HepG2 (cell line): ENCODE measurements around the gene TUT1. TPM values are rescaled to one million over a fixed set of nuclear protein-coding genes. Genes with fewer than 3 reads are reported as not detected.
A peak's percentile ranks its signal among the peaks of the same experiment; 100 is the strongest.

Experiments used
- ATF7-NPFF ChIP-seq: sonication (generic); formaldehyde crosslinking; IDR thresholded peaks from 2 replicates; pipeline ENCODE4 v1.8.1; 2023; ENCODE audit warnings: mild to moderate bottlenecking, low read depth, missing genetic modification reagents, moderate library complexity
- CCDC6 ChIP-seq: sonication (generic); formaldehyde crosslinking; IDR thresholded peaks from 2 replicates; pipeline ENCODE4 v1.8.1; 2022; ENCODE audit warnings: mild to moderate bottlenecking, missing genetic modification reagents, moderate library complexity
- DMAP1 ChIP-seq: IDR thresholded peaks from 2 replicates; pipeline ENCODE4 v1.6.1; 2016
- FIP1L1 ChIP-seq: fragments of 200-400 bp; formaldehyde crosslinking; IDR thresholded peaks from 2 replicates; pipeline ENCODE4 v1.6.1; 2018; ENCODE audit warnings: low read depth, mild to moderate bottlenecking, low read length, moderate library complexity, borderline replicate concordance; ENCODE audit not compliant: insufficient read depth
- IRF2 ChIP-seq: IDR thresholded peaks from 2 replicates; pipeline ENCODE4 v1.6.1; 2018; ENCODE audit warnings: missing genetic modification reagents, missing compliant biosample characterization
- IRX3 ChIP-seq: sonication (generic); formaldehyde crosslinking; IDR thresholded peaks from 2 replicates; pipeline ENCODE4 v1.8.1; 2023; ENCODE audit warnings: mild to moderate bottlenecking, low read depth, missing genetic modification reagents, borderline replicate concordance
- MLLT10 ChIP-seq: sonication (generic); formaldehyde crosslinking; IDR thresholded peaks from 2 replicates; pipeline ENCODE4 v1.4.0; 2020; ENCODE audit warnings: missing genetic modification reagents
- MTF2 ChIP-seq: sonication (generic); formaldehyde crosslinking; IDR thresholded peaks from 2 replicates; pipeline ENCODE4 v1.5.0; 2020; ENCODE audit warnings: missing genetic modification reagents, borderline replicate concordance
- NFYB ChIP-seq: sonication (generic); formaldehyde crosslinking; IDR thresholded peaks from 2 replicates; pipeline ENCODE4 v1.4.0; 2020; ENCODE audit warnings: missing genetic modification reagents
- PAF1 ChIP-seq: IDR thresholded peaks from 2 replicates; pipeline ENCODE4 v1.6.1; 2016; ENCODE audit warnings: missing genetic modification reagents, missing compliant biosample characterization
- PITX1 ChIP-seq: sonication (generic); formaldehyde crosslinking; IDR thresholded peaks from 2 replicates; pipeline ENCODE4 v1.5.1; 2020; ENCODE audit warnings: mild to moderate bottlenecking, missing genetic modification reagents
- SALL2 ChIP-seq: sonication (generic); formaldehyde crosslinking; IDR thresholded peaks from 2 replicates; pipeline ENCODE4 v1.8.1; 2023; ENCODE audit warnings: mild to moderate bottlenecking, missing genetic modification reagents, inconsistent platforms
- SAP130 ChIP-seq: IDR thresholded peaks from 2 replicates; pipeline ENCODE4 v1.6.1; 2016; ENCODE audit warnings: low read depth
- SP1 ChIP-seq, 2 experiments: fragments of 450-650 bp in 1 of 2; sonication (generic) in 1 of 2; formaldehyde crosslinking in 1 of 2; IDR thresholded peaks; 2 replicates each; pipeline versions ENCODE4 v1.4.0 to v1.6.1; 2016 to 2020; ENCODE audit warnings: missing genetic modification reagents in 1 of 2
- TAF1 ChIP-seq: sonication (generic); formaldehyde crosslinking; IDR thresholded peaks from 2 replicates; pipeline ENCODE4 v1.4.0; 2020; ENCODE audit warnings: missing genetic modification reagents
- TBL1XR1 ChIP-seq: fragments of 150-350 bp; IDR thresholded peaks from 2 replicates; pipeline ENCODE4 v1.6.1; 2014; ENCODE audit warnings: borderline replicate concordance, low read length; ENCODE audit not compliant: partially characterized antibody
- ZNF501 ChIP-seq: sonication (generic); formaldehyde crosslinking; IDR thresholded peaks from 2 replicates; pipeline ENCODE4 v1.5.1; 2020; ENCODE audit warnings: mild to moderate bottlenecking, moderate library complexity, missing genetic modification reagents
- ZNF550 ChIP-seq: sonication (generic); formaldehyde crosslinking; IDR thresholded peaks from 2 replicates; pipeline ENCODE4 v1.4.0; 2020; ENCODE audit warnings: mild to moderate bottlenecking, missing genetic modification reagents, borderline replicate concordance
- ZNF672 ChIP-seq: sonication (generic); formaldehyde crosslinking; IDR thresholded peaks from 2 replicates; pipeline ENCODE4 v1.8.1; 2022; ENCODE audit warnings: missing genetic modification reagents
- ZNF788 ChIP-seq: sonication (generic); formaldehyde crosslinking; IDR thresholded peaks from 2 replicates; pipeline ENCODE4 v1.5.0; 2020; ENCODE audit warnings: mild to moderate bottlenecking, missing genetic modification reagents, borderline replicate concordance
- polyA plus RNA-seq, 8 experiments: library from polyadenylated mRNA; depleted of rRNA in 3 of 8; stranded (reverse) in 7 of 8; unstranded in 1 of 8; fragments of >200 nt; fragmentation: Illumina TruSeq in 4 of 8; extraction: Trizol in 4 of 8; gene quantifications; 2 replicates each; pipeline versions ENCODE4 v1.2.1 to v1.2.3, GENCODE V29; 2011 to 2016; ENCODE audit warnings: low read depth in 4 of 8, missing spikeins in 1 of 8, mixed read lengths in 1 of 8; ENCODE audit not compliant: insufficient read depth in 1 of 8
- total RNA-seq, 5 experiments: library from RNA; depleted of rRNA; stranded (reverse); fragments of >200 nt; fragmentation: Illumina TruSeq; extraction: Trizol; gene quantifications; 2 replicates each; pipeline ENCODE4 v1.2.3, GENCODE V29; 2016; ENCODE audit warnings: low read depth in 1 of 5
- TF ChIP-seq, protein P1 (sequence below): sonication (generic); formaldehyde crosslinking; IDR thresholded peaks from 2 replicates; pipeline ENCODE4 v1.5.1; 2020; ENCODE audit warnings: missing genetic modification reagents, mild to moderate bottlenecking, borderline replicate concordance
- TF ChIP-seq, protein P2 (sequence below): sonication (generic); formaldehyde crosslinking; IDR thresholded peaks from 2 replicates; pipeline ENCODE4 v1.4.0; 2020; ENCODE audit warnings: missing genetic modification reagents, mild to moderate bottlenecking, borderline replicate concordance
- TF ChIP-seq, protein P3 (sequence below): sonication (generic); formaldehyde crosslinking; conservative IDR thresholded peaks from 2 replicates; pipeline ENCODE4 v1.4.0; 2020; ENCODE audit warnings: missing genetic modification reagents

TUT1 gene
- total and polyA plus RNA-seq, 2 of the 13 experiments (the other 11 are each of a cell fraction or from before 2014, with no cell fraction given) = 9.7 to 14.3 TPM

DNA sequence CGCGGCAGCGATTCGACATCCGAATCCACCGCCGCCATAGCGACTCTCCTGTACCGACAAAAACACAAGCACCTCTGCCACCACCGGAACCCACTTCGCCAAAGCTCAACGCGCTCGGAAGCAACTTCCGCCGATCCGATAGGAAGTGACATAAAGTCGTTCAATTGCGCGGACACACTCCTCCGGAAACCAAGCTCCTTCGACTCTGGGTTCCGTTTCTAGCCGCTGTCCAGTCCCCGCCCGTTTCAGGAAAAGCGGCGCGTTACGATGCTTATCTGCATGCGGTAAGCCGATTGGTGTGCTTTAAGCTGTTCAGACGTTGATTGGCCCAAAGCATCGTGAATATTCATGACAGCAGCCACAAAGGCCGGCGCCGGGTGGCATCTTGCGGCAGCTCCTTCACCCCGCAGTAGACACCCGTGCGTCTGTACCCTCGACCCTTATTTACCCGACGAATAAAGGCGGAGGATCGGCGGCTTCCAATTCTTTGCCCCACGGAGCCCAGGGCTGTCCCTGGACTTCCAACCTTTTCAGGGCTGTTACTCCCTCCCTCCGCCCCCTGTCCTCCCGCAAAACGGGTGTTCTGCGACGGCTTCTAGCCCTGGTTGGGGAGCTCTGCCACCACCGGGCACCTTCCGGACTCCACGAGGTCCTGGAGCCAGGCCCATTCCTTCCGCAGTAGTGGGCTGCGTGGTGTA lies at the start of gene TUT1 (continued):
- TF ChIP-seq, protein P1, sequence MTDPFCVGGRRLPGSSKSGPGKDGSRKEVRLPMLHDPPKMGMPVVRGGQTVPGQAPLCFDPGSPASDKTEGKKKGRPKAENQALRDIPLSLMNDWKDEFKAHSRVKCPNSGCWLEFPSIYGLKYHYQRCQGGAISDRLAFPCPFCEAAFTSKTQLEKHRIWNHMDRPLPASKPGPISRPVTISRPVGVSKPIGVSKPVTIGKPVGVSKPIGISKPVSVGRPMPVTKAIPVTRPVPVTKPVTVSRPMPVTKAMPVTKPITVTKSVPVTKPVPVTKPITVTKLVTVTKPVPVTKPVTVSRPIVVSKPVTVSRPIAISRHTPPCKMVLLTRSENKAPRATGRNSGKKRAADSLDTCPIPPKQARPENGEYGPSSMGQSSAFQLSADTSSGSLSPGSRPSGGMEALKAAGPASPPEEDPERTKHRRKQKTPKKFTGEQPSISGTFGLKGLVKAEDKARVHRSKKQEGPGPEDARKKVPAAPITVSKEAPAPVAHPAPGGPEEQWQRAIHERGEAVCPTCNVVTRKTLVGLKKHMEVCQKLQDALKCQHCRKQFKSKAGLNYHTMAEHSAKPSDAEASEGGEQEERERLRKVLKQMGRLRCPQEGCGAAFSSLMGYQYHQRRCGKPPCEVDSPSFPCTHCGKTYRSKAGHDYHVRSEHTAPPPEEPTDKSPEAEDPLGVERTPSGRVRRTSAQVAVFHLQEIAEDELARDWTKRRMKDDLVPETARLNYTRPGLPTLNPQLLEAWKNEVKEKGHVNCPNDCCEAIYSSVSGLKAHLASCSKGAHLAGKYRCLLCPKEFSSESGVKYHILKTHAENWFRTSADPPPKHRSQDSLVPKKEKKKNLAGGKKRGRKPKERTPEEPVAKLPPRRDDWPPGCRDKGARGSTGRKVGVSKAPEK = no peak
- TF ChIP-seq MLLT10 (CRISPR knock-in tag) (no peak), ZNF550 (no peak), ATF7-NPFF (CRISPR knock-in tag) (peak; percentile 93), SP1 (IDR thresholded peaks at IDR 0.05) (no peak), SP1 (CRISPR knock-in tag; IDR thresholded peaks at IDR 0.05) (peak; percentile 91), FIP1L1 (peak; percentile 50; the same call in 1 of the 2 replicates), IRX3 (CRISPR knock-in tag) (peak; percentile 64; the same call in 1 of the 2 replicates), SALL2 (CRISPR knock-in tag) (no peak), DMAP1 (peak; percentile 94), IRF2 (CRISPR knock-in tag) (peak; percentile 95), TAF1 (peak; percentile 87), CCDC6 (peak; percentile 88; the same call in 1 of the 2 replicates), MTF2 (CRISPR knock-in tag) (no peak), TBL1XR1 (peak; percentile 75), PAF1 (CRISPR knock-in tag) (no peak), ZNF788 (CRISPR knock-in tag) (peak; percentile 94; the same call in 1 of the 2 replicates), ZNF672 (CRISPR knock-in tag) (0 out of 2 replicates have a peak, but pooled peaks have one; percentile 59), SAP130 (peak; percentile 98), NFYB (CRISPR knock-in tag) (peak; percentile 82), ZNF501 (CRISPR knock-in tag) (peak; percentile 87), PITX1 (CRISPR knock-in tag) (peak; percentile 73; the same call in 1 of the 2 replicates)
- TF ChIP-seq, protein P2, sequence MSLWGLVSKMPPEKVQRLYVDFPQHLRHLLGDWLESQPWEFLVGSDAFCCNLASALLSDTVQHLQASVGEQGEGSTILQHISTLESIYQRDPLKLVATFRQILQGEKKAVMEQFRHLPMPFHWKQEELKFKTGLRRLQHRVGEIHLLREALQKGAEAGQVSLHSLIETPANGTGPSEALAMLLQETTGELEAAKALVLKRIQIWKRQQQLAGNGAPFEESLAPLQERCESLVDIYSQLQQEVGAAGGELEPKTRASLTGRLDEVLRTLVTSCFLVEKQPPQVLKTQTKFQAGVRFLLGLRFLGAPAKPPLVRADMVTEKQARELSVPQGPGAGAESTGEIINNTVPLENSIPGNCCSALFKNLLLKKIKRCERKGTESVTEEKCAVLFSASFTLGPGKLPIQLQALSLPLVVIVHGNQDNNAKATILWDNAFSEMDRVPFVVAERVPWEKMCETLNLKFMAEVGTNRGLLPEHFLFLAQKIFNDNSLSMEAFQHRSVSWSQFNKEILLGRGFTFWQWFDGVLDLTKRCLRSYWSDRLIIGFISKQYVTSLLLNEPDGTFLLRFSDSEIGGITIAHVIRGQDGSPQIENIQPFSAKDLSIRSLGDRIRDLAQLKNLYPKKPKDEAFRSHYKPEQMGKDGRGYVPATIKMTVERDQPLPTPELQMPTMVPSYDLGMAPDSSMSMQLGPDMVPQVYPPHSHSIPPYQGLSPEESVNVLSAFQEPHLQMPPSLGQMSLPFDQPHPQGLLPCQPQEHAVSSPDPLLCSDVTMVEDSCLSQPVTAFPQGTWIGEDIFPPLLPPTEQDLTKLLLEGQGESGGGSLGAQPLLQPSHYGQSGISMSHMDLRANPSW = peak; percentile 84
- TF ChIP-seq, protein P3, sequence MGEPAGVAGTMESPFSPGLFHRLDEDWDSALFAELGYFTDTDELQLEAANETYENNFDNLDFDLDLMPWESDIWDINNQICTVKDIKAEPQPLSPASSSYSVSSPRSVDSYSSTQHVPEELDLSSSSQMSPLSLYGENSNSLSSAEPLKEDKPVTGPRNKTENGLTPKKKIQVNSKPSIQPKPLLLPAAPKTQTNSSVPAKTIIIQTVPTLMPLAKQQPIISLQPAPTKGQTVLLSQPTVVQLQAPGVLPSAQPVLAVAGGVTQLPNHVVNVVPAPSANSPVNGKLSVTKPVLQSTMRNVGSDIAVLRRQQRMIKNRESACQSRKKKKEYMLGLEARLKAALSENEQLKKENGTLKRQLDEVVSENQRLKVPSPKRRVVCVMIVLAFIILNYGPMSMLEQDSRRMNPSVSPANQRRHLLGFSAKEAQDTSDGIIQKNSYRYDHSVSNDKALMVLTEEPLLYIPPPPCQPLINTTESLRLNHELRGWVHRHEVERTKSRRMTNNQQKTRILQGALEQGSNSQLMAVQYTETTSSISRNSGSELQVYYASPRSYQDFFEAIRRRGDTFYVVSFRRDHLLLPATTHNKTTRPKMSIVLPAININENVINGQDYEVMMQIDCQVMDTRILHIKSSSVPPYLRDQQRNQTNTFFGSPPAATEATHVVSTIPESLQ (CRISPR knock-in tag) = 0 out of 2 replicates have a peak, but pooled peaks have one; percentile 66
